ENCODE results near the gene PTPRN2. TPM values are rescaled to one million over a fixed set of nuclear protein-coding genes. Genes with fewer than 3 reads are reported as not detected.

Gene PTPRN2
- total RNA-seq, 1 experiment from 2014 or later = not detected

DNA sequence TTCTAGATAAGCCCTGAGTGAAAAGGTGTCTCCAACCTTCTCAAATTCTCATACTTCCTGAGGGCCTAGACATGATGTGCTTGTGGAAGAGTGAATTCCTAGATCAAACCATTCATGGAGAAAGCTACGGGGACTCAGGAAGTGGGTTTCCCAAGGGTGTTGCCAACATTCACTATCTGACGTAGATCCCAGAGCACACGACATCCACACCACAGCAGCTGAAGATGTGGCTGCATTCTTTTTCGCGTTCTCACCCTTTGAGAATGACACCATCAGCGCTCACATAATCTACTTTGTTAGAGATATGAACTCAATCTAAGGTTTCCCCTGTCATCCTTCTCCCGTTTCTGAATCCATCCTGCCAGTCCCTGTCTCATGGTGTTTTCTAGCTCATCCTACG is 960.0 kb downstream of the PTPRN2 start:
- BruUV-seq (replicated peaks) = no TSS peak
- intact Hi-C loops (cut with micrococcal nuclease; ENCODE audit: unreplicated experiment) = no loop called here

GRCh38 chr7:157627033-157627432 is 960.6 kb downstream of the PTPRN2 start:
- POLR2A ChIA-PET (ENCODE audit: unreplicated experiment) = no interaction called here
- BruUV-seq (replicated peaks) = no TSS peak
- Histone ChIP-seq H3K27me3 (ENCODE audit: insufficient read depth, low read depth) (peaks cover 100% of the 10 kb centered on the region), H3K4me1 (replicated peaks; ENCODE audit: insufficient read depth) (no peaks in the 10 kb centered on the region), H3K9me2 (ENCODE audit: insufficient read depth) (no peaks in the 10 kb centered on the region), H3F3A (ENCODE audit: insufficient read depth, low read depth) (no peaks in the 10 kb centered on the region), H2AFZ (no peak overlapping the region), H3K4me2 (no peak overlapping the region), H3K36me3 (ENCODE audit: low read depth) (no peaks in the 10 kb centered on the region), H3K79me2 (ENCODE audit: low read depth) (no peaks in the 10 kb centered on the region), H3K4me3 (no peak overlapping the region), H3K27ac (no peak overlapping the region), H4K20me1 (ENCODE audit: insufficient read depth) (0 out of 2 replicates have a peak, but pooled peaks cover 3% of the 10 kb centered on the region), H3K9me3 (ENCODE audit: insufficient read depth, low read depth) (no peaks in the 10 kb centered on the region)
- no peak for DNase-seq
- no peak for TF ChIP-seq CTCF (conservative IDR thresholded peaks at IDR 0.05)
- no peak for TF ChIP-seq EZH2 (IDR thresholded peaks at IDR 0.05; ENCODE audit: low read depth)
- CTCF ChIA-PET = no interaction called here
- intact Hi-C loops (cut with micrococcal nuclease; ENCODE audit: unreplicated experiment) = no loop called here

More for the DNA sequence above, 960.0 kb downstream of the PTPRN2 start:
- TF ChIP-seq EZH2 (IDR thresholded peaks at IDR 0.05; ENCODE audit: low read depth) = no peak
- no peak for TF ChIP-seq CTCF (conservative IDR thresholded peaks at IDR 0.05)
- ChIA-PET POLR2A (ENCODE audit: unreplicated experiment) (no interaction called here), CTCF (no interaction called here)
- Histone ChIP-seq H3K4me1 (replicated peaks; ENCODE audit: insufficient read depth) (no peaks in the 10 kb centered on the region), H3K36me3 (ENCODE audit: low read depth) (no peaks in the 10 kb centered on the region), H3K4me2 (no peak overlapping the region), H3K27me3 (ENCODE audit: insufficient read depth, low read depth) (peaks cover 100% of the 10 kb centered on the region), H3K27ac (no peak overlapping the region), H3K79me2 (ENCODE audit: low read depth) (no peaks in the 10 kb centered on the region), H4K20me1 (ENCODE audit: insufficient read depth) (0 out of 2 replicates have a peak, but pooled peaks cover 3% of the 10 kb centered on the region), H3K4me3 (no peak overlapping the region), H3K9me2 (ENCODE audit: insufficient read depth) (no peaks in the 10 kb centered on the region), H3F3A (ENCODE audit: insufficient read depth, low read depth) (no peaks in the 10 kb centered on the region), H3K9me3 (ENCODE audit: insufficient read depth, low read depth) (no peaks in the 10 kb centered on the region), H2AFZ (no peak overlapping the region)
- DNase-seq = no peak

GRCh38 chr7:157625973-157626742 is 961.5 kb downstream of the PTPRN2 start:
- H3K9me3 ChIP-seq (ENCODE audit: insufficient read depth, low read depth) = no peaks in the 10 kb centered on the region
- H3K4me2 ChIP-seq = no peak overlapping the region
- TF ChIP-seq EZH2 (IDR thresholded peaks at IDR 0.05; ENCODE audit: low read depth) (no peak), CTCF (conservative IDR thresholded peaks at IDR 0.05) (no peak)
- H3K4me3 ChIP-seq = no peak overlapping the region
- no peaks in the 10 kb centered on the region for H3K36me3 ChIP-seq (ENCODE audit: low read depth)
- ChIA-PET CTCF (no interaction called here), POLR2A (ENCODE audit: unreplicated experiment) (no interaction called here)
- DNase-seq = no peak
- H3K79me2 ChIP-seq (ENCODE audit: low read depth) = no peaks in the 10 kb centered on the region
- no peaks in the 10 kb centered on the region for H3F3A ChIP-seq (ENCODE audit: insufficient read depth, low read depth)
- H3K9me2 ChIP-seq (ENCODE audit: insufficient read depth) = no peaks in the 10 kb centered on the region
- H3K27ac ChIP-seq = no peak overlapping the region
- no peak overlapping the region for H2AFZ ChIP-seq
- no peaks in the 10 kb centered on the region for H3K4me1 ChIP-seq (replicated peaks; ENCODE audit: insufficient read depth)
- intact Hi-C loops (cut with micrococcal nuclease; ENCODE audit: unreplicated experiment) = no loop called here
- H3K27me3 ChIP-seq (ENCODE audit: insufficient read depth, low read depth) = peaks cover 100% of the 10 kb centered on the region
- H4K20me1 ChIP-seq (ENCODE audit: insufficient read depth) = 0 out of 2 replicates have a peak, but pooled peaks cover 3% of the 10 kb centered on the region
- no TSS peak for BruUV-seq (replicated peaks)

Data from PC-9 (cell line).